ENCODE data around the gene GYS1.
"Not testable (repeated sequence)": the region's sequence is repeated elsewhere in the genome, so short reads cannot be mapped to it uniquely, and the experiment has no call there.

Gene GYS1

GRCh38 chr19:48938256-48938655 is 54.9 kb downstream of the GYS1 start:
- DNase-seq (ENCODE audit: low read depth in 2 of 2): no peak

DNA sequence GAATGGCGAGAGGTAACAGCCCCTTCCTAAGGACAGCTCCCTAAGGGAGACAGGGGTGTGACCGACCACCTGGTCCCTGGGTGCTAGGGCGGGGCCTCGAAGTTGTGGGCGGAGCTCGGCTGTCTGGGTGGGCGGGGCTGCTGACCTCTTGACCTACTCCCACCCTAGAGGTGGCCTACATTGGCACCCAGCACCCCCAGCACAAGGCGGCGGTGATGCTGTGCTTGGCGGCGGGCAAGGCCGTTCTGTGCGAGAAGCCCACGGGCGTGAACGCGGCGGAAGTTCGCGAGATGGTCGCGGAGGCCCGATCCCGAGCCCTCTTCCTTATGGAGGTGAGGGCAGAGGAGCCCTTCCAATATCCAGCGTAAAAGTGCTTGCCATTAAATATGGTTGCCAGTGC is 57.2 kb downstream of the GYS1 start:
- no peak for DNase-seq (ENCODE audit: low read depth in 2 of 2)

DNA sequence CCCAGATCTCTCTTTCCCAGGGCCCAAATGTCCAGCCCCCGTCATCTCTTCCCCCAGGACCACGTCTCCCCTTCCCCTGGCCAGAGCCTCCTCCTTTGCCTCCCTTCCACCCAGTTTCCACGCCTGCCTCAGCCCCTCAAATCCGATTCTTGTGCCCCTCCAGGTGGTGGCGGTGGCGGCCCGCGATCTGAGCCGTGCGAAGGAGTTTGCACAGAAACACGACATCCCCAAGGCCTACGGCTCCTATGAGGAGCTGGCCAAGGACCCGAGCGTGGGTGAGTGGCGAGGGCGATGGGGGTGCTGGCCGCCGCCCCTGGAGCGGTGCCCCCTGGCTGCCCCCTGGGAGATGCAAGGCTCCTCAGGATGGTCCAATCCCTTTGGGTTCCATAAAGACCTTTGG is 58.3 kb downstream of the GYS1 start:
- DNase-seq (ENCODE audit: low read depth in 2 of 2): no peak

DNA sequence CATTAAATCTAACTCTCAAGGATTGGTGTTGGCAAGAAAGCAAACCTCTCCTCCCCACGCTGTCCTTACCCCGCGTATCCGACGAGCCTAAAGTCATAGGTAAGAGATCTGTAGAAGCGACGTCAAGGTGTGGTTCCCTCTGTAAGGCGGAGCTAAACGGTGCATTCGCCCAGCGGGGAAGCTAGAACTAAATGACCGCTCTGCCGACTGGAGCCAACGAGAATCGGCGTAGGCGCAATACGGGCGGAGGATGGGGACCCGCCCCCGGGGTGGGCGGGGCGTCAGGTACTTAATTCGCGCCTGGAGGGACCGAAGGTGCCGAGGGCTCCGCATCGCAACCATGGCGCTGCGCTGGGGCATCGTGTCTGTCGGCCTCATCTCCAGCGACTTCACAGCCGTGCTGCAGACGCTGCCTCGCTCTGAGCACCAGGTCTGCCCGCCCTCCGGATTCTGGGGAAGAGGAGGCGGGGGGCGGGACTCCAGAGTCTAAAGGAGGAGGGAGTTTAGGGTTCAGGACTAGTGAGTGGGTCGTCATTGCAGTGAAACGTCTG is 59.7 kb downstream of the GYS1 start, which contains the start of gene DHDH:
Gene DHDH, plus strand, starts transcription at position 318 of the 551 bp plus-strand sequence. Its CDS starts 23 bp downstream, at position 341.
- DNase-seq (ENCODE audit: low read depth in 2 of 2): peak; percentile 58 to 67

DNA sequence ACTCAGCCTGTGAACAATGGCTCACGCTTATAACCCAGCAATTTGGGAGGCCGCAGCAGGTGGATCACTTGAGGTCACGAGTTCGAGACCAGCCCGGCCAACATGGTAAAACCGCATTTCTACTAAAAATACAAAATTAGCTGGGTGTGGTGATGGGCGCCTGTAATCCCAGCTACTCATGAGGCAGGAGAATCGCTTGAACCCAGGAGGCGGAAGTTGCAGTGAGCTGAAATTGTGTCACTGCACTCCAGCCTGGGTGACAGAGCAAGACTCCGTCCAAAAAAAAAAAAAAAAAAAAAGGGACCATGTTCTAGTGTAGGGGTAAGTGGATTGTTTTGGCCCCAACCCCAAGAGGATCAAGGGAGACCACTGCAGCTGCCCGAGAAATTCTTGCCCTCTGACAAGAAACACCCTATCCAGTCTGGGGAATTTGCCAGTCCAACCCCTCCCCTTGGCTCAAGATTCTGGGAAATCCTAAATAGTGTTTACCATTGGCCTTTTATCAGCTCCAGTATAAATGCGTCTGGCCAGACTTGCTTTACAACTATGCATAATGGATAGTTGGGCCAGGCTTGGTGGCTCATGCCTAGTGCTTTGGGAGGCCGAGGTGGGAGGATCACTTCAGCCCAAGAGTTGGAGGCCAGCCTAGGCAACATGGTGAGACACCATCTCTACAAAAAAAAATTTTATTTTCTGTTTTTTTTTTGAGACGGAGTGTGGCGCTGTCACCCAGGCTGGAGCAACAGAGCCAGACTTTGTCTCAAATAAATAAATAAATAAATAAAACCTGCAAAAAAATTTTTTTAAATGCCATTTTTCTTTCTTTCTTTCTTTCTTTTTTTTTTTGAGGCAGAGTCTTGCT is 64.7 kb downstream of the GYS1 start:
- DNase-seq (ENCODE audit: low read depth in 2 of 2): no peak

- DNase-seq (ENCODE audit: low read depth in 2 of 2): not testable (repeated sequence)
Observed at GRCh38 chr19:48927692-48928091, 65.4 kb downstream of the GYS1 start.

DNA sequence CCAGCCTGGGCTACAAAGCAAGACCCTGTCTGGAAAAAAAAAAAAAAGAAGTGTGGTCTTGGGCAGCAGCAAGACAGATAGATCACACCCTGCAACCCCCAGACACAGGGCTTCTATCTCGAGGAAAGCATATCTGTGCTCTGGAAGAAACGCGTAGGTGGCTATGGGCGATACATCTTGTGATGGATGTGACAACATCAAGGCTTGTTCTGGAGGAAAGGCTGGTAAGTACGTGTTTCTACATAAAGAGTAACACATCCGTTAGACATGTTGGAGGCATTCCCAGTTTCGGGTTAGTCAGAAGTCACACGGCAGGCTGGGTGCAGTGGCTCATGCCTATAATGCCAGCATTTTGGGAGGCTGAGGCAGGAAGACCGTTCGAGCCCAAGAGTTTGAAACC is 66.2 kb downstream of the GYS1 start:
- peak in 1 of 2 donors; percentile 10 for DNase-seq (ENCODE audit: low read depth in 2 of 2)

DNA sequence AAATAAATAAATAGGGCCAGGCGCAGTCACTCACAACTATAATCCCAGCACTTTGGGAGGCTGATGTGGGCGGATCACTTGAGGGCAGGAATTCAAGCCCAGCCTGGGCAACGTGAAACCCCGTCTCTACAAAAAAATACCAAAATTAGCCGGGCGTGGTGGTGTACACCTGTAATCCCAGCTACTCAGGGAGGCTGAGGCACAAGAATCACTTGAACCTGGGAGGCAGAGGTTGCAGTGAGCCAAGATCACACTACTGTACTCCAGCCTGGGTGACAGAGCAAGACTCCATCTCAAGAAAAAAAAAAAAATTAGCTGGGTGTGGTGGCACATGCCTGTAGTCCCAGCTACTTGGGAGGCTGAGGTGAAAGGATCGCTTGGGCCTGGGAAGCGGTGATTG is 67.2 kb downstream of the GYS1 start:
- DNase-seq (ENCODE audit: low read depth in 2 of 2): not testable (repeated sequence)

DNA sequence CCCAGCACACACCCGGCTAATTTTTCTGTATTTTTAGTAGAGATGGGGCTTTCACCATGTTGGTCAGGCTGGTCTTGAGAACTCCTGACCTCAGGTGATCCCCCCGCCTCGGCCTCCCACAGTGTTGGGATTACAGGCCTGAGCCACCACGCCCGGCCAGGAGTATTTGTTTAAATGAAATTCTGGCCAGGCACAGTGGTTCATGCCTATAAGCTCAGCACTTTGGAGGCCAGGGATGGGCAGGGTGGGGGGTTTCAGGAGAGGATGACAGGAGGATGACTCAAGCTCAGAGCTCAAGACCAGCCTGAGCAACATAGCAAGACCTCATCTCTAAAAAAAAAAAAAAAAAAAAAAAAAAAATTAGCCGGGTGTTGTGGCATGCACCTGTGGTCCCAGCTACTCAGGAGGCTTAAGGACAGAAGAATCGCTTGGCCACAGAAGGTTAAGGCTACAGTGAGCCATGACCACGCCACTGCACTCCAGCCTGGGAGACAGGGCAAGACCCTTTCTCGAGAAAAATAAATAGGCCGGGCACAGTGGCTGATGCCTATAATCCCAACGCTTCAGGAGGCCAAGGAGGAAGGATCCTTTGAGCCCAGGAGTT is 67.8 kb downstream of the GYS1 start:
- DNase-seq (ENCODE audit: low read depth in 2 of 2): no peak

- no peak for DNase-seq (ENCODE audit: low read depth in 2 of 2)
Observed at GRCh38 chr19:48922548-48923490, 70.3 kb downstream of the GYS1 start.

DNA sequence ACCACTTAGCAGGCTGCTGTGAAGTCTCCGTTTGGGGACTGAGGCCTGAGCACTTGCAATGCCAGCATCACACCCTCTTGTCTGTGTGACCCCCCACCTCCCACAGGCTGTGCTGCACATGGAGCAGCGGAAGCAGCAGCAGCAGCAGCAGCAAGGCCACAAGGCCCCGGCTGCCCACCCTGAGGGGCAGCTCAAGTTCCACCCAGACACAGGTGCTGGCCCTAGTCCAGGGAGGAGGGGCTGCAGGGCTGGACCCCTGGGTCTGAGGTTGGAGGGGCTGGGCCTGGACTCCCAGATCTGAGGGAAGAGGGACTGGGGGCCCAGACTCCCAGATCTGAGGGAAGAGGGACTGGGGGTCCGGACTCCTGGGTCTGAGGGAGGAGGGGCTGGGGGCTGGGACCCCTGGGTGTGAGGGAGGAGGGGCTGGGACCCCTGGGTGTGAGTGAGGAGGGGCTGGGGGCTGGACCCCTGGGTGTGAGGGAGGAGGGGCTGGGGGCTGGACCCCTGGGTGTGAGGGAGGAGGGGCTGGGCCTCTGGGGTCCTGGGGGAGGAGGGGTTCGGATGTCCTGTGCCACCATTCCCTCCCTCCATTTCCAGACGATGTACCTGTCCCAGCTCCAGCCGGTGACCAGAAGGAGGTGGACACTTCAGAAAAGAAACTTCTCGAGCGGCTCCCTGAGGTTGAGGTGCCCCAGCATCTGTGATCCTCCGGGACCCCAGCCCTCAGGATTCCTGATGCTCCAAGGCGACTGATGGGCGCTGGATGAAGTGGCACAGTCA is 71.2 kb downstream of the GYS1 start:
- no peak for DNase-seq (ENCODE audit: low read depth in 2 of 2)

DNA sequence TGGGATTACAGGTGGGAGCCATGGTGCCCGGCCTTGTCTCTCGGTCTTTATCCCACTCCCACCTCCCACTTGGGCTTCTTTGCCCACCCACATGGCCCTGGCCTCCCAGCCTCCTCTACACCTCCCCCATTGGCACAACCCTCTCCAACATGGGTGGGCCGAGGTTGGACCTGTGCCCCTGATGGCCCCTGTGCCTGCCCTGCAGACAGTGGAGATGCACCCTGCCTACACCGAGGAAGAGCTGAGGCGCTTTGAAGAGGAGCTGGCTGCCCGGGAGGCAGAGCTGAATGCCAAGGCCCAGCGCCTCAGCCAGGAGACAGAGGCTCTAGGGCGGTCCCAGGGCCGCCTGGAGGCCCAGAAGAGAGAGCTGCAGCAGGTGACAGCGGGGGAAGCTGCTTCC is 72.2 kb downstream of the GYS1 start:
- no peak for DNase-seq (ENCODE audit: low read depth in 2 of 2)

GRCh38 chr19:48919271-48919670 is 73.8 kb downstream of the GYS1 start:
- DNase-seq (ENCODE audit: low read depth in 2 of 2): not testable (repeated sequence)

DNA sequence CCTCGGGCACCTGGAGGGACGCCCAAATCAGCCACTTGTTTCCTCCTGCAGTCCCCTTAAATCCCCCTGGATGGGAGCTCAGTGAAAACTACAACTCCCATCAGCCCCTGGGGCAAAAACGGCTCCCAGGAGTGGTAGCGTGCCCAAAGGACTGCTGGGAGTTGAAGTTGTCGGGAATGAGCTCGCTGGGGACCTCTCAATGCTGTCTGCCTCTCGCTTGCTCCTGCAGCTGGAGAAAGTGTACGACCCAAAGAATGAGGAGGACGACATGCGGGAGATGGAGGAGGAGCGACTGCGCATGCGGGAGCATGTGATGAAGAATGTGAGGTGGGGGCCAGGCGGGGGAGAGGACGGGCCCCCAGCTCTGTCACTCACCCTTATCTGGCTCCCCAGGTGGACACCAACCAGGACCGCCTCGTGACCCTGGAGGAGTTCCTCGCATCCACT is 74.3 kb downstream of the GYS1 start:
- DNase-seq (ENCODE audit: low read depth in 2 of 2): no peak

All from stimulated activated CD4-positive, alpha-beta T cell treated with anti-CD3 and anti-CD28 coated beads, Interleukin-4, amount 100 ng/mL, for 48 hours (primary cell).